ENCODE results near the gene PRKN. TPM values are rescaled to one million over a fixed set of nuclear protein-coding genes. Genes with fewer than 3 reads are reported as not detected.

PRKN gene
- total RNA-seq, 1 experiment from 2014 or later, result 1.2 TPM

- no peaks in the 10 kb centered on the region for H3K36me3 ChIP-seq (ENCODE audit: insufficient read depth, low read length, poor library complexity, severe bottlenecking)
- peaks cover 3% of the 10 kb centered on the region for H3K9me3 ChIP-seq (ENCODE audit: low read depth, low read length, poor library complexity, severe bottlenecking)
- no TSS peak for BruUV-seq (replicated peaks)
- TF ChIP-seq EZH2 (IDR thresholded peaks at IDR 0.05; ENCODE audit: borderline replicate concordance, low read depth, low read length, poor library complexity, severe bottlenecking) (no peak), CTCF (conservative IDR thresholded peaks at IDR 0.05; ENCODE audit: low read depth, low read length) (no peak)
- H3K27ac ChIP-seq (ENCODE audit: low read depth, low read length, poor library complexity, severe bottlenecking), result no peak overlapping the region
- no peaks in the 10 kb centered on the region for H3K4me1 ChIP-seq (ENCODE audit: insufficient read depth, low read length, poor library complexity, severe bottlenecking)
- no peaks in the 10 kb centered on the region for H3K27me3 ChIP-seq (replicated peaks; ENCODE audit: insufficient read depth, low read depth, low read length, poor library complexity)
- ChIA-PET POLR2A (ENCODE audit: low non-redundant PET) (no interaction called here), CTCF (no interaction called here)
- no peak overlapping the region for H3K4me3 ChIP-seq (ENCODE audit: low read depth, low read length, poor library complexity, severe bottlenecking)
- no peak for DNase-seq (ENCODE audit: low spot score)
- intact Hi-C loops (cut with micrococcal nuclease; ENCODE audit: unreplicated experiment), result no loop called here
These were observed 540.2 kb downstream of the PRKN start for GRCh38 chr6:162187168-162187935.

- intact Hi-C loops (cut with micrococcal nuclease; ENCODE audit: unreplicated experiment), result no loop called here
- peaks cover 3% of the 10 kb centered on the region for H3K9me3 ChIP-seq (ENCODE audit: low read depth, low read length, poor library complexity, severe bottlenecking)
- H3K27ac ChIP-seq (ENCODE audit: low read depth, low read length, poor library complexity, severe bottlenecking), result no peak overlapping the region
- no peaks in the 10 kb centered on the region for H3K36me3 ChIP-seq (ENCODE audit: insufficient read depth, low read length, poor library complexity, severe bottlenecking)
- no TSS peak for BruUV-seq (replicated peaks)
- CTCF ChIA-PET, result no interaction called here
- no peak overlapping the region for H3K4me3 ChIP-seq (ENCODE audit: low read depth, low read length, poor library complexity, severe bottlenecking)
- TF ChIP-seq EZH2 (IDR thresholded peaks at IDR 0.05; ENCODE audit: borderline replicate concordance, low read depth, low read length, poor library complexity, severe bottlenecking) (no peak), CTCF (conservative IDR thresholded peaks at IDR 0.05; ENCODE audit: low read depth, low read length) (no peak)
- H3K4me1 ChIP-seq (ENCODE audit: insufficient read depth, low read length, poor library complexity, severe bottlenecking), result no peaks in the 10 kb centered on the region
- DNase-seq (ENCODE audit: low spot score), result no peak
- POLR2A ChIA-PET (ENCODE audit: low non-redundant PET), result no interaction called here
- no peaks in the 10 kb centered on the region for H3K27me3 ChIP-seq (replicated peaks; ENCODE audit: insufficient read depth, low read depth, low read length, poor library complexity)
These were observed 543.1 kb downstream of the PRKN start for GRCh38 chr6:162184465-162184864.

- Histone ChIP-seq H3K9me3 (ENCODE audit: low read depth, low read length, poor library complexity, severe bottlenecking) (peaks cover 3% of the 10 kb centered on the region), H3K27ac (ENCODE audit: low read depth, low read length, poor library complexity, severe bottlenecking) (no peak overlapping the region), H3K27me3 (replicated peaks; ENCODE audit: insufficient read depth, low read depth, low read length, poor library complexity) (no peaks in the 10 kb centered on the region), H3K36me3 (ENCODE audit: insufficient read depth, low read length, poor library complexity, severe bottlenecking) (no peaks in the 10 kb centered on the region), H3K4me1 (ENCODE audit: insufficient read depth, low read length, poor library complexity, severe bottlenecking) (no peaks in the 10 kb centered on the region), H3K4me3 (ENCODE audit: low read depth, low read length, poor library complexity, severe bottlenecking) (no peak overlapping the region)
- TF ChIP-seq CTCF (conservative IDR thresholded peaks at IDR 0.05; ENCODE audit: low read depth, low read length) (no peak), EZH2 (IDR thresholded peaks at IDR 0.05; ENCODE audit: borderline replicate concordance, low read depth, low read length, poor library complexity, severe bottlenecking) (no peak)
- intact Hi-C loops (cut with micrococcal nuclease; ENCODE audit: unreplicated experiment), result no loop called here
- BruUV-seq (replicated peaks), result no TSS peak
- ChIA-PET CTCF (no interaction called here), POLR2A (ENCODE audit: low non-redundant PET) (no interaction called here)
- DNase-seq (ENCODE audit: low spot score), result no peak
These were observed 545.7 kb downstream of the PRKN start for GRCh38 chr6:162181741-162182401.

Measured in A673 (cell line).